NT2/D1 (cell line): ENCODE results near the gene MTG2.

Experiments used
- DNase-seq: peaks from one replicate; pipeline ENCODE4 v3.0.0-alpha.2; 2011; ENCODE audit warnings: low read depth, low spot score
- H3K27me3 ChIP-seq: 2 replicates; pipeline ENCODE4 v1.6.0; 2011; ENCODE audit warnings: mild to moderate bottlenecking; ENCODE audit not compliant: insufficient read length, insufficient read depth
- H3K36me3 ChIP-seq: 2 replicates; pipeline ENCODE4 v1.6.1; 2011; ENCODE audit warnings: mild to moderate bottlenecking, low read length, mixed read lengths; ENCODE audit not compliant: insufficient read depth, insufficient read length
- H3K4me1 ChIP-seq: 2 replicates; pipeline ENCODE4 v1.5.1; 2011; ENCODE audit not compliant: insufficient read depth, insufficient read length
- H3K4me3 ChIP-seq: 2 replicates; pipeline ENCODE4 v1.5.1; 2011; ENCODE audit warnings: low read depth; ENCODE audit not compliant: insufficient read length
- H3K9ac ChIP-seq: 2 replicates; pipeline ENCODE4 v1.6.0; 2011; ENCODE audit warnings: low read depth; ENCODE audit not compliant: insufficient read length
- H3K9me3 ChIP-seq: 2 replicates; pipeline ENCODE4 v1.5.1; 2011; ENCODE audit warnings: mild to moderate bottlenecking, low read length; ENCODE audit not compliant: insufficient read depth
- SUZ12 ChIP-seq: IDR thresholded peaks from 2 replicates; pipeline ENCODE4 v1.6.1; 2011; ENCODE audit not compliant: insufficient read length, insufficient read depth; ENCODE audit errors: extremely low read depth
- YY1 ChIP-seq: IDR thresholded peaks from 2 replicates; pipeline ENCODE4 v1.6.1; 2011; ENCODE audit not compliant: insufficient read length, insufficient read depth
- ZNF274 ChIP-seq: IDR thresholded peaks from 2 replicates; pipeline ENCODE4 v1.6.1; 2011; ENCODE audit warnings: mild to moderate bottlenecking, low read depth, low read length

MTG2 gene

GRCh38 chr20:62159839-62160238 is 23.0 kb upstream of the MTG2 start:
- Histone ChIP-seq H3K27me3 (no peaks in the 10 kb centered on the region), H3K9ac (no peak overlapping the region), H3K36me3 (peaks cover 72% of the 10 kb centered on the region), H3K4me3 (no peak overlapping the region), H3K9me3 (no peaks in the 10 kb centered on the region), H3K4me1 (peaks cover 42% of the 10 kb centered on the region)
- DNase-seq, result no peak
- no peak for TF ChIP-seq SUZ12
- TF ChIP-seq ZNF274, result no peak
- TF ChIP-seq YY1, result no peak

- no peak for DNase-seq
- Histone ChIP-seq H3K9ac (no peak overlapping the region), H3K9me3 (no peaks in the 10 kb centered on the region), H3K27me3 (no peaks in the 10 kb centered on the region), H3K36me3 (peaks cover 76% of the 10 kb centered on the region), H3K4me3 (no peak overlapping the region), H3K4me1 (peaks cover 40% of the 10 kb centered on the region)
- TF ChIP-seq SUZ12 (no peak), YY1 (no peak), ZNF274 (no peak)
These were observed 22.6 kb upstream of the MTG2 start for GRCh38 chr20:62160253-62160652.

- H3K27me3 ChIP-seq, result no peaks in the 10 kb centered on the region
- H3K9me3 ChIP-seq, result no peaks in the 10 kb centered on the region
- TF ChIP-seq ZNF274, result no peak
- no peak for TF ChIP-seq YY1
- TF ChIP-seq SUZ12, result no peak
- H3K36me3 ChIP-seq, result peaks cover 82% of the 10 kb centered on the region
- peaks cover 41% of the 10 kb centered on the region for H3K4me1 ChIP-seq
- no peak overlapping the region for H3K4me3 ChIP-seq
- DNase-seq, result no peak
- H3K9ac ChIP-seq, result no peak overlapping the region
These were observed 22.0 kb upstream of the MTG2 start for GRCh38 chr20:62160876-62161275.

DNA sequence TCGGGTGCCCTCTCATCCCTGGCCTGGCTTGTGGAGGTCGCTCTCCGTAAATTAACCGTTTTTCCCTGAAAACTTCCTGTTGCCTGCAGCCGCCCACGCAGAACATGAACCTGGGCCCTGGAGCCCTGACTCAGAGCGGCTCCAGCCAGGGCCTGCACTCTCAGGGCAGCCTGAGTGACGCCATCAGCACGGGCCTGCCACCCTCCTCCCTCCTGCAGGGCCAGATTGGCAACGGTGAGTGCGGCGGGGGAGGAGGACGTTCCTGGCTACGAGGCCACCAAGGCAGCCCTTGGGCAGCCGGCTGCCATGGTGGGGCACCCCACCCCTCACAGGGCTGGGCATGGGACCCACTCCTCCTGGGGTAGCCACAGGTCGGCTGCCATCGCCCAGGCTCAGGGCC is 21.5 kb upstream of the MTG2 start:
- TF ChIP-seq ZNF274 (no peak), YY1 (no peak), SUZ12 (no peak)
- Histone ChIP-seq H3K4me1 (peaks cover 41% of the 10 kb centered on the region), H3K4me3 (no peak overlapping the region), H3K9ac (no peak overlapping the region), H3K27me3 (no peaks in the 10 kb centered on the region), H3K9me3 (no peaks in the 10 kb centered on the region), H3K36me3 (peaks cover 87% of the 10 kb centered on the region)
- DNase-seq, result no peak

GRCh38 chr20:62162765-62163484 is 19.9 kb upstream of the MTG2 start:
- Histone ChIP-seq H3K36me3 (peaks cover 88% of the 10 kb centered on the region), H3K27me3 (no peaks in the 10 kb centered on the region), H3K4me3 (no peak overlapping the region), H3K4me1 (peaks cover 26% of the 10 kb centered on the region), H3K9ac (no peak overlapping the region), H3K9me3 (no peaks in the 10 kb centered on the region)
- DNase-seq, result no peak
- no peak for TF ChIP-seq ZNF274
- TF ChIP-seq YY1, result no peak
- no peak for TF ChIP-seq SUZ12

DNA sequence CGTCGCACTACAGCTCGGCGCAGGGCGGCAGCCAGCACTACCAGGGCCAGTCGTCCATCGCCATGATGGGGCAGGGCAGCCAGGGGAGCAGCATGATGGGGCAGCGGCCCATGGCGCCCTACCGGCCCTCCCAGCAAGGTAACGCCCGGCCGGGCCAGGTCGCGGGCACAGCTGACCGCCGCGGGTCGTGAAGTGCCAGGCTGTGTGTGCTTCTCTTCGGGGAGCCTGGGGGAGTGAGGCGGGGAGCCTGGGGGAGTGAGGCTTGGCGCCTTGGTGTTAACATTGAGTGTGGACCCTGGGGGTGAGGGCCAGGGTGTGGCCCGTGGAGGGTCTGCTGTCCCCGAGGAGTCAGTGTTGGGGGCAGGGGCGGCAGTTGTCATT is 19.4 kb upstream of the MTG2 start:
- no peak for TF ChIP-seq SUZ12
- TF ChIP-seq YY1, result no peak
- no peak for TF ChIP-seq ZNF274
- peaks cover 25% of the 10 kb centered on the region for H3K4me1 ChIP-seq
- H3K9me3 ChIP-seq, result no peaks in the 10 kb centered on the region
- H3K27me3 ChIP-seq, result no peaks in the 10 kb centered on the region
- DNase-seq, result no peak
- no peak overlapping the region for H3K4me3 ChIP-seq
- no peak overlapping the region for H3K9ac ChIP-seq
- H3K36me3 ChIP-seq, result peaks cover 88% of the 10 kb centered on the region

- H3K9me3 ChIP-seq, result no peaks in the 10 kb centered on the region
- DNase-seq, result no peak
- H3K4me1 ChIP-seq, result peaks cover 25% of the 10 kb centered on the region
- H3K27me3 ChIP-seq, result no peaks in the 10 kb centered on the region
- H3K9ac ChIP-seq, result no peak overlapping the region
- peaks cover 88% of the 10 kb centered on the region for H3K36me3 ChIP-seq
- no peak overlapping the region for H3K4me3 ChIP-seq
- no peak for TF ChIP-seq SUZ12
- no peak for TF ChIP-seq YY1
- TF ChIP-seq ZNF274, result no peak
These were observed 18.7 kb upstream of the MTG2 start for GRCh38 chr20:62163986-62164762.
